ENCODE data around the gene C1RL.
"Not testable (repeated sequence)": the region's sequence is repeated elsewhere in the genome, so short reads cannot be mapped to it uniquely, and the experiment has no call there.

The C1RL gene

GRCh38 chr12:7072035-7072434 lies 37.0 kb downstream of the C1RL start:
- Mint-ChIP-seq H3K4me3 (no peak overlapping the region), H3K9me3 (no peaks in the 10 kb centered on the region), H3K27ac (no peak overlapping the region), H3K36me3 (no peaks in the 10 kb centered on the region), H3K27me3 (no peaks in the 10 kb centered on the region), H3K4me1 (no peaks in the 10 kb centered on the region)

- no peak overlapping the region for H3K4me3 Mint-ChIP-seq
- no peaks in the 10 kb centered on the region for H3K36me3 Mint-ChIP-seq
- H3K27me3 Mint-ChIP-seq: peaks cover 2% of the 10 kb centered on the region
- no peak overlapping the region for H3K27ac Mint-ChIP-seq
- no peaks in the 10 kb centered on the region for H3K9me3 Mint-ChIP-seq
- no peaks in the 10 kb centered on the region for H3K4me1 Mint-ChIP-seq
Measured at GRCh38 chr12:7069386-7069785, 39.6 kb downstream of the C1RL start.

GRCh38 chr12:7068994-7069346 lies 40.0 kb downstream of the C1RL start:
- no peaks in the 10 kb centered on the region for H3K36me3 Mint-ChIP-seq
- H3K4me3 Mint-ChIP-seq: no peak overlapping the region
- H3K27me3 Mint-ChIP-seq: peaks cover 2% of the 10 kb centered on the region
- no peaks in the 10 kb centered on the region for H3K9me3 Mint-ChIP-seq
- no peaks in the 10 kb centered on the region for H3K4me1 Mint-ChIP-seq
- H3K27ac Mint-ChIP-seq: no peak overlapping the region

GRCh38 chr12:7068240-7068993 lies 40.6 kb downstream of the C1RL start:
- no peak overlapping the region for H3K27ac Mint-ChIP-seq
- H3K27me3 Mint-ChIP-seq: peaks cover 2% of the 10 kb centered on the region
- H3K9me3 Mint-ChIP-seq: no peaks in the 10 kb centered on the region

GRCh38 chr12:7067096-7067495 lies 41.9 kb downstream of the C1RL start:
- Mint-ChIP-seq H3K27me3 (peaks cover 2% of the 10 kb centered on the region), H3K36me3 (no peaks in the 10 kb centered on the region), H3K27ac (no peak overlapping the region), H3K4me3 (no peak overlapping the region), H3K9me3 (no peaks in the 10 kb centered on the region), H3K4me1 (no peaks in the 10 kb centered on the region)

More at GRCh38 chr12:7068240-7068993, 40.6 kb downstream of the C1RL start:
- no peaks in the 10 kb centered on the region for H3K36me3 Mint-ChIP-seq
- no peak overlapping the region for H3K4me3 Mint-ChIP-seq
- no peaks in the 10 kb centered on the region for H3K4me1 Mint-ChIP-seq

GRCh38 chr12:7066596-7066995 lies 42.4 kb downstream of the C1RL start:
- Mint-ChIP-seq H3K4me1 (no peaks in the 10 kb centered on the region), H3K27me3 (peaks cover 2% of the 10 kb centered on the region), H3K27ac (no peak overlapping the region), H3K9me3 (no peaks in the 10 kb centered on the region), H3K4me3 (no peak overlapping the region), H3K36me3 (no peaks in the 10 kb centered on the region)

GRCh38 chr12:7065073-7065623 lies 43.9 kb downstream of the C1RL start:
- Mint-ChIP-seq H3K27me3 (peaks cover 4% of the 10 kb centered on the region), H3K36me3 (no peaks in the 10 kb centered on the region), H3K9me3 (no peaks in the 10 kb centered on the region), H3K4me1 (no peaks in the 10 kb centered on the region), H3K27ac (no peak overlapping the region), H3K4me3 (no peak overlapping the region)

GRCh38 chr12:7064516-7064915 lies 44.5 kb downstream of the C1RL start:
- H3K36me3 Mint-ChIP-seq: no peaks in the 10 kb centered on the region
- peaks cover 5% of the 10 kb centered on the region for H3K27me3 Mint-ChIP-seq
- no peak overlapping the region for H3K4me3 Mint-ChIP-seq
- no peaks in the 10 kb centered on the region for H3K9me3 Mint-ChIP-seq
- no peak overlapping the region for H3K27ac Mint-ChIP-seq
- no peaks in the 10 kb centered on the region for H3K4me1 Mint-ChIP-seq

- Mint-ChIP-seq H3K27ac (no peak overlapping the region), H3K4me1 (no peaks in the 10 kb centered on the region), H3K27me3 (peaks cover 5% of the 10 kb centered on the region), H3K36me3 (no peaks in the 10 kb centered on the region), H3K9me3 (no peaks in the 10 kb centered on the region), H3K4me3 (no peak overlapping the region)
Measured at GRCh38 chr12:7061596-7061995, 47.4 kb downstream of the C1RL start.

- Mint-ChIP-seq H3K9me3 (no peaks in the 10 kb centered on the region), H3K4me1 (no peaks in the 10 kb centered on the region), H3K36me3 (no peaks in the 10 kb centered on the region), H3K27me3 (peaks cover 5% of the 10 kb centered on the region), H3K27ac (no peak overlapping the region), H3K4me3 (no peak overlapping the region)
Measured at GRCh38 chr12:7061138-7061537, 47.9 kb downstream of the C1RL start.

- Mint-ChIP-seq H3K4me3 (no peak within 1 kb of the TSS), H3K27ac (no peak within 1 kb of the TSS)
Measured at GRCh38 chr12:7060353-7060954, 48.6 kb downstream of the C1RL start, which contains the start of gene C1S. C1S (plus strand) TSS chr12:7060718; CDS start chr12:7061913, 1,195 bp downstream.

GRCh38 chr12:7059780-7060179 lies 49.2 kb downstream of the C1RL start:
- no peaks in the 10 kb centered on the region for H3K9me3 Mint-ChIP-seq
- H3K36me3 Mint-ChIP-seq: no peaks in the 10 kb centered on the region
- H3K27ac Mint-ChIP-seq: no peak overlapping the region
- H3K4me3 Mint-ChIP-seq: no peak overlapping the region
- peaks cover 4% of the 10 kb centered on the region for H3K27me3 Mint-ChIP-seq
- H3K4me1 Mint-ChIP-seq: no peaks in the 10 kb centered on the region

More at GRCh38 chr12:7060353-7060954, 48.6 kb downstream of the C1RL start, which contains the start of gene C1S:
- Mint-ChIP-seq H3K9me3 (no peaks in the 10 kb centered on the region), H3K4me1 (no peaks in the 10 kb centered on the region), H3K36me3 (no peaks in the 10 kb centered on the region), H3K27me3 (peaks cover 4% of the 10 kb centered on the region)

GRCh38 chr12:7058850-7059395 lies 50.1 kb downstream of the C1RL start:
- Mint-ChIP-seq H3K9me3 (no peaks in the 10 kb centered on the region), H3K36me3 (no peaks in the 10 kb centered on the region), H3K4me1 (no peaks in the 10 kb centered on the region), H3K4me3 (no peak overlapping the region), H3K27ac (no peak overlapping the region), H3K27me3 (peaks cover 6% of the 10 kb centered on the region)

- Mint-ChIP-seq H3K27me3 (peaks cover 6% of the 10 kb centered on the region), H3K27ac (no peak overlapping the region), H3K9me3 (no peaks in the 10 kb centered on the region), H3K36me3 (no peaks in the 10 kb centered on the region), H3K4me3 (no peak overlapping the region), H3K4me1 (no peaks in the 10 kb centered on the region)
Measured at GRCh38 chr12:7058163-7058845, 50.7 kb downstream of the C1RL start.

GRCh38 chr12:7055736-7056135 lies 53.3 kb downstream of the C1RL start:
- not testable (repeated sequence) for H3K36me3 Mint-ChIP-seq, H3K27ac Mint-ChIP-seq, H3K27me3 Mint-ChIP-seq, H3K9me3 Mint-ChIP-seq, H3K4me1 Mint-ChIP-seq, H3K4me3 Mint-ChIP-seq

GRCh38 chr12:7054925-7055324 lies 54.1 kb downstream of the C1RL start:
- Mint-ChIP-seq H3K4me1 (no peaks in the 10 kb centered on the region), H3K4me3 (no peak overlapping the region), H3K36me3 (no peaks in the 10 kb centered on the region), H3K27ac (no peak overlapping the region), H3K9me3 (no peaks in the 10 kb centered on the region), H3K27me3 (peaks cover 4% of the 10 kb centered on the region)
